ENCODE results near the gene MFSD12.

DNA sequence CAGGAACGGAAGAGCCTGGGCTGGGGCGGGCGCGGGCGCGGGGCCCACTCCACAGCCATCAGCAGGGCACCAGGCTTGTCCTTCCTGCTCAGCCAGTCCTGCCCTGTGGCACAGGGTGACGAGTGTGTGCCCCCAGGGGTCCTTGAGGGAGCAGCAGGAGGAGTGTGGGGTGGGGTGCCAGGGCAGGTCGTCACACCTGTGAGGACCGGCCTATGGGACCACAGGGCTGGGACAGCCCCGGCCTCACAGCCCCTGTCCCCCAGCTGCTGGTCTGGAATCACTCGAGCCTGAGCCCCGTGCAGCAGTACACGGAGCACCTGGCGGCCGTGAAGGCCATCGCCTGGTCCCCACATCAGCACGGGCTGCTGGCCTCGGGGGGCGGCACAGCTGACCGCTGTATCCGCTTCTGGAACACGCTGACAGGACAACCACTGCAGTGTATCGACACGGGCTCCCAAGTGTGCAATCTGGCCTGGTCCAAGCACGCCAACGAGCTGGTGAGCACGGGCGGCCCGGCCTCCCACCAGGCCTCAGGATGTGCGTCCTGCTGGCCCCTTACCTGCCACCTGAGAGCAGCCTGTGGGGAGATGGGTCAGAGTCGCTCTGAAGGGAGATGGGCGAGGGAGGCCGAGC lies 25.1 kb downstream of the MFSD12 start:
- TF ChIP-seq, protein P1, sequence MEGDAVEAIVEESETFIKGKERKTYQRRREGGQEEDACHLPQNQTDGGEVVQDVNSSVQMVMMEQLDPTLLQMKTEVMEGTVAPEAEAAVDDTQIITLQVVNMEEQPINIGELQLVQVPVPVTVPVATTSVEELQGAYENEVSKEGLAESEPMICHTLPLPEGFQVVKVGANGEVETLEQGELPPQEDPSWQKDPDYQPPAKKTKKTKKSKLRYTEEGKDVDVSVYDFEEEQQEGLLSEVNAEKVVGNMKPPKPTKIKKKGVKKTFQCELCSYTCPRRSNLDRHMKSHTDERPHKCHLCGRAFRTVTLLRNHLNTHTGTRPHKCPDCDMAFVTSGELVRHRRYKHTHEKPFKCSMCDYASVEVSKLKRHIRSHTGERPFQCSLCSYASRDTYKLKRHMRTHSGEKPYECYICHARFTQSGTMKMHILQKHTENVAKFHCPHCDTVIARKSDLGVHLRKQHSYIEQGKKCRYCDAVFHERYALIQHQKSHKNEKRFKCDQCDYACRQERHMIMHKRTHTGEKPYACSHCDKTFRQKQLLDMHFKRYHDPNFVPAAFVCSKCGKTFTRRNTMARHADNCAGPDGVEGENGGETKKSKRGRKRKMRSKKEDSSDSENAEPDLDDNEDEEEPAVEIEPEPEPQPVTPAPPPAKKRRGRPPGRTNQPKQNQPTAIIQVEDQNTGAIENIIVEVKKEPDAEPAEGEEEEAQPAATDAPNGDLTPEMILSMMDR (conservative IDR thresholded peaks at IDR 0.05; ENCODE audit: low read depth, low read length): no peak
- no peak for TF ChIP-seq EZH2 (IDR thresholded peaks at IDR 0.05; ENCODE audit: low read length, unreplicated experiment)

Data from PC-3 (cell line).